Effector CD8-positive, alpha-beta T cell (primary cell): ENCODE measurements around the gene DZIP3.

Experiments
- DNase-seq: peaks from one replicate; lab custom pipeline; 2025; lab: John Stamatoyannopoulos, UW
- total RNA-seq, 4 experiments: gene quantifications; one replicate each; lab custom pipeline; 2026; lab: John Stamatoyannopoulos, UW

The DZIP3 gene, protein sequence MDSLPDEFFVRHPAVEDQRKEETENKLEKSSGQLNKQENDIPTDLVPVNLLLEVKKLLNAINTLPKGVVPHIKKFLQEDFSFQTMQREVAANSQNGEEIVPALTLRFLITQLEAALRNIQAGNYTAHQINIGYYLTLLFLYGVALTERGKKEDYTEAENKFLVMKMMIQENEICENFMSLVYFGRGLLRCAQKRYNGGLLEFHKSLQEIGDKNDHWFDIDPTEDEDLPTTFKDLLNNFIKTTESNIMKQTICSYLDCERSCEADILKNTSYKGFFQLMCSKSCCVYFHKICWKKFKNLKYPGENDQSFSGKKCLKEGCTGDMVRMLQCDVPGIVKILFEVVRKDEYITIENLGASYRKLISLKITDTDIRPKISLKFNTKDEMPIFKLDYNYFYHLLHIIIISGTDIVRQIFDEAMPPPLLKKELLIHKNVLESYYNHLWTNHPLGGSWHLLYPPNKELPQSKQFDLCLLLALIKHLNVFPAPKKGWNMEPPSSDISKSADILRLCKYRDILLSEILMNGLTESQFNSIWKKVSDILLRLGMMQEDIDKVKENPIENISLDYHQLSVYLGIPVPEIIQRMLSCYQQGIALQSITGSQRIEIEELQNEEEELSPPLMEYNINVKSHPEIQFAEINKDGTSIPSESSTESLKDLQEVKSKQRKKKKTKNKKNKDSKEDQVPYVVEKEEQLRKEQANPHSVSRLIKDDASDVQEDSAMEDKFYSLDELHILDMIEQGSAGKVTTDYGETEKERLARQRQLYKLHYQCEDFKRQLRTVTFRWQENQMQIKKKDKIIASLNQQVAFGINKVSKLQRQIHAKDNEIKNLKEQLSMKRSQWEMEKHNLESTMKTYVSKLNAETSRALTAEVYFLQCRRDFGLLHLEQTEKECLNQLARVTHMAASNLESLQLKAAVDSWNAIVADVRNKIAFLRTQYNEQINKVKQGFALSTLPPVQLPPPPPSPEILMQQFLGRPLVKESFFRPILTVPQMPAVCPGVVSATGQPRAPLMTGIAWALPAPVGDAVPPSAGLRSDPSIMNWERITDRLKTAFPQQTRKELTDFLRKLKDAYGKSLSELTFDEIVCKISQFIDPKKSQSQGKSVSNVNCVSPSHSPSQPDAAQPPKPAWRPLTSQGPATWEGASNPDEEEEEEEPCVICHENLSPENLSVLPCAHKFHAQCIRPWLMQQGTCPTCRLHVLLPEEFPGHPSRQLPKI
- total RNA-seq, result 21.3 to 42.6 (median 34.0) reads per million in 4 experiments

DNA sequence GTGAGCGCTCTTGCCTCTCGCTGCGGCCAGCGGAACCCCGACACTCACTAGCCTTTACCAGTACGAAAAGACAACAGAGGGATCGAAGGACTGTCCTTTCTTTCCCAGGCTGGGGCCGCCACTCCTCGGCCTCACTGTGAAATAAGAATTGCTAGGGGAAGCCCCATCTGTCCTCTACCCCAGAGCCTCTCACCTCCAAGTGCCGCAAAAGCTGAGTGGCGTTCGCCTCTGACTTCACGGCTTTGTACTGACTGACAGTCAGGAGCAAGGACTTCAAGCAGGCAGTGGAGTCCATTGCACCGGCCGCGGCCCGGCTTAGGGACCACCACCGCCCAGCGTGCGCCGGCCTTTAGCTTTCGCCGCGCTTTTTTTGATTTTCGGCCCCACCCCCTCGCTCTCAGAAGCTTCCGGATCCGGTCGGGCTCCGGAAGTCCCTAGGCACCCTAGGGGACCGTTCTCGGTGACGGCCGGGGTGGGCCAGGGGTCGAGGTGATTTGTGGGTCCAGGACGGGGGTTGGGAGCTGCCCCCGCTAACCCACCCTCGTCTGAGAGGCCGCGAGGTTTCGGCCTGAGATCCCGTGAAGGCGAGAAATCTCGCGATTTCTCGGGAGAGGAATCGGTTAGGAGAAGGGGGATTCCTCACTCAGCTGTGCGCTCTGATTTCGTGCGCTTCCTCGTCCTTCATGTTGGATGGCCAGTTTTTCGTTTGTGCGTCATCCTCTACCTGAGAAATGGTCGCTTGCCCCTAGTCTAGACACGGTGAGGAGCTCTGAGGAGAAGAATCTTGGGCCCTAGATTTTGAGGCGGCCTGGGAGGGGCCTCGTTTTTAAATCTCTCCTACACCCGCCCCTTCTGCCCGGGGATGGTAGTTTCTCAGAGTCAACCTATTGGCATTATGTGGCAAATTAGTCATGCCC, at the start of gene DZIP3, which contains the start of gene CIP2A:
DZIP3 (plus strand) TSS at position 642 of the 917 bp plus-strand sequence. CDS start 15,685 bp downstream, outside the sequence.
CIP2A (minus strand) TSS at position 358 of the 917 bp plus-strand sequence; CDS start at position 295, 63 bp downstream.
- peak; percentile 86 for DNase-seq

DNA sequence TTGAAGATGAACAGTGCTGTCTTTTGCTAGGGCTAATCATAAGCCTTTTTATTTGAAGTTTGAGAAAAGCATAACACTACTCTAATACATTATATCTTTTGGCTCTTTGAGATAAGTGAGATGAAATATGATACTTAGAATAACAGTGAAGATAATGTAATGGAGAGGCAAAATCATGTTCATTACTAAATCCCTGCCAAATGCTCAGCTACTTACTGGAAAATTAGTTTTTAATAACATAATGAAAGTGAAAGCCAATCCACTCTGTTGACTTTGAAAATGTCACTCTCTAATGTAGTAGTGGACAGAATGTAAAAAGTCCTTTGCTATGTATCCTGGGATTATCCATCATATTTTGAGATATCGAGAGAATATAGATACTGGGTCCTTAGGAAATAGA, 43.3 kb upstream of the DZIP3 start:
- DNase-seq, result no peak

DNA sequence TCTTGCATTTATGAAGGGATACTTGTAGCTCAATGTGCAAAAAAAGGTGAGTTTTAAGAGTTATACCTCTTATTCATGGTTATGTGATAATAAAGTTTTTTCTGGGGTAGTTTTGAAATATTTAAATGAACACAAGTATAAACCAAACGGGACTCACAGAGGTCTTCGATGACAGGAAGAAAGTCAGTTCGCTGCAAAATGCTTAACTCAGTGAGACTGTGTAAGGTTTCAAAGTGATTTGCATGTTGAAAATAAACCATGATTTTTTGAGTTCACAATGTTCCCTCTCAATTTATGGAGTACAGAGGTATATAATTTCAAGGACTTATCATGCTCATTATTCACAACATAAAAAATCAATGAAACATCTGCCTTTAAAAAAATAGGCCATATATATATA, 42.8 kb upstream of the DZIP3 start:
- no peak for DNase-seq

DNA sequence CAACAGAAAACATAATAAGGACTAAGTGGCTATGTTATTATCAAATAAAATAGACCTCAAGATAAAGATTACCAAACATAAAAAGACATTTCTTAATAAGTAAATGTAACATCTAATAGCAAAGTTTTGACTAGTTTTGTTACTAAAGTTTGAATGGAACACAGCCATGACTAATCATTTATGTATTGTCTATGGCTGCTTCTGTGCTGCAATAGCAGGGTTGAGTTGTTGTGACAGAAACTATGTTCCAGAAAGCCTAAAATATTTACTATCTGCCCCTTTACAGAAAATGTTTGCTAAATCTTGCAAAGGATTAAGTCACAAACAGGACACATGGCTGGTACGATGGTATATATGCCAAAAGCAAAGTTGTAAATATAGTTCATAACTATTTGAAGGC, 41.2 kb upstream of the DZIP3 start:
- DNase-seq, result no peak

DNA sequence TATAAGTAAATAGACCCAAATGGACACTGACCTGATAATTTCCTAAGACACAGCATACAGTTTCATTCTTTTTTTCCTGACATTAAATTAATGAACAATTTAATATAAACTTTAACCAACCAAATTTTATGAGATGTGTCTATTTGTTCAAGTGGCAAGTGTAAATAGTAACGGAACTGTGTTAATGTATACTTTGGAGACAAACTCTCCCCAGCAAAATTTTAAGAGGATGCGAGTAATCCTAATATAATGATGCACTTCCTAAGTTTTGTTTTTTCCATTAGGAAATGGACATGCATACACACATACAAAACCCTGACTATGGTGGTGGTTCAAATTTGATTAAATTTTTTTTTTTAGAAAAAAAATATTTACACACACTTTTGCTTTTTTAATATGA, 40.6 kb upstream of the DZIP3 start:
- no peak for DNase-seq

DNA sequence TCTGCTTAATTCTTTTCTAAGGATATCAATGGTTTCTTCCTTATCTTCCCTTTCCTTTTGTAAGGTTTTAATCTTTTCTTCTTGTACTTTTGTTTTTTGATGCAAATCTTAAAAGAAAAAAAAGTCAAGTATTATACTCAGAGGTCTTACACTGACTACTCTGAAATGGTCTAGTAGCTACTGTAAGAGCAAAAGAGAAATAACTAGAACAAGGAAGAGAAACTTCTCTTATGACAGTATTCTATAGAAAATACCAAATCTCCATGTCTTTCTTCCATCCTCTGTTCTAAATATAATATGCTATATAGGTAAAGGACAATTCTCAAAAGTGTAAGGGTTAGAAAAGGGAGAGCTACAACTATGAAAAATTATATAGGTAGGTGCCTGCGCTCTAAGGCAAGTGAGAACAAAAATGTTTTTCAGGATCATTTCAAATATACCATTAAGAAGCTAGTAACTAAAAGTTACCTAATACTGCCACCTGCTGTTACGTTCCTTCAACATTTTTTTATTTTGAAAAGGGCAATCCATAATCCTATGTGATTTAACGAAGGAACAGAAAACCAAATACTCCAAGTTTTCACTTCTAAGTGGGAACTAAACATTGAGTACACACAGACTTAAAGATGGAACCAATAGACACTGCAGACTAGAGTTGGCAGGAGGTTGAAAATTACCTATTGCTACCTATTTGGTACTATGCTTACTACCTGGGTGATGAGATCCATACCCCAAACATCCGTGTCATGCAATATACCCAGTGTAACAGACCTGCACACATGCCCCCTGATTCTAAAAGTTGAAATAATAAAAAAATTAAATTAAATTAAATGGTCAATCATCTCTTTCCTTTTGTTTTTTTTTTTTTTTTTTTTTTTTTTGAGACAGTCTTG, 37.0 kb upstream of the DZIP3 start:
- DNase-seq, result no peak

DNA sequence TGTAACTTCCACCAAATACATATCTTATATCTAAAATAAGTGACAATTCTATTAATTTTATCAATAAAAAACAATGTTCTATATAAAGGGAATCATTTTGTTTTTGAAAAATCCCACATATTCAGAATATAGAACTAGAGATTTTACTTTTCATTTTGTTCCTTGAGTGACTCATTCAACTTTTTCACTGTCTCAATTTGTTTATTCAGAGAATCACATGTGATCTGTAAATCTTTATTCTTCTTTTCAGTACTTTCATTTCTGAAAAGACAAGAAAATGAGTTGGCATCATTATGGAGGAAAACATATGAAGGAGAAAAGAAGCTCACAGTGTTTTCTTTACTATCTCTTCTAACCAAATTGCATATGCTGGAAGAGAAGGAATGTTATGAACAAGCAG, 35.3 kb upstream of the DZIP3 start:
- DNase-seq, result no peak

DNA sequence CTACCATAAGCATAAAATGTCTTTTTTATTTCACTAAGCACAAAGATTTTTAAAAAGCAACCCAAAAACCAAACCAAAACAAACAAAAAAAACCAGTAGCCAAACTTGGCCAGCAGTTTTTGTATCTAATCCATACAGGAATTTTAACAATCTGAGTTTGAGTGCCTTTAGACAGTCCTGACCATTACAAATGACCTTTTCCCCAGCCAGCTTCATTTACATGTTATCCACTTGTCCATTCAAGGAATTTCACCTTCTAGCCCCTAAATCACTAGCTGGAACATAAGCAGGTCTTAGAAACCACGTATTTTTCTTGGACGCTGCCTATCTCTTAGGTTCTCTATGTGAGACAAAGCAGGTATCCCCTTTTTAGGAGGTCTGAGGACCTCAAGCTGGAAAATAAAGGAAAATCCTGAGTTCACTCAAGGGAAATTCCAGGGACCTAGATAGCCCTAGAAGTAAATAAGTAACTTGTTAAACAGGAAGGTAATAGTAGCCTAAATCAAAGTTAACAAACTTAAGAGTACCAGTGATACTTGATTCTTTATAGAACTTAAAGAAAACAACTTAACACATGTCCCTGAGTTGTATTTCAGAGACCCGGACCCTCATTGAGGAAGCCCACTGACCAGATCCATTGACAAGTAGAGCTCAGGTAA, 34.5 kb upstream of the DZIP3 start:
- no peak for DNase-seq

DNA sequence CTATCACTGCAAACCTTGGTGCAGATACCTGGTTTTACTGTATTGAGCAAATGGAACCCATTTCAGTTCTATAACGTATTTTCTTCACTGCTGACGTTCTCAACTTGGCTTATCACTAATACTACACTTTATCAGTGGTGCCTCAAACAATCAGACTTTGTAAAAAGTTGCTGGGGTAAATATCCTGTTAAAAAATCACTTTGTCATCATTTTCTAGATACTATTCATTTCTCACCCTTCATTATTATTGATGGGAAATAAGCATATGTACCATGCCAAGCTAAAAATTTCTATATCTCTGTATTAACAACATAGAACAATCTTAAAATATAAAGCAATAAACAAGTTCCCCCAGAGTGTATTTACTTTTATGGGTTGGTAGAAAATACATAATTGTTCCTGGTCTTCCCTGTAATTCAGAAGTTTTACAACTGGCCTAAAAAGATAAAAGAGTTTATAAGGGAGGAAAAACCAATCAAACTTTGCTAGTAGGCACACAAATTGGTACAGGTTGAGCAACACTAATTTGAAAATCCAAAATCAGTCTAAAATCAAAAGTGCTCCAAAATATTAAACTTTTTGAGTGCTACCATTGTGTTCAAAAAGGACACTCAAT, 33.4 kb upstream of the DZIP3 start:
- DNase-seq, result no peak

DNA sequence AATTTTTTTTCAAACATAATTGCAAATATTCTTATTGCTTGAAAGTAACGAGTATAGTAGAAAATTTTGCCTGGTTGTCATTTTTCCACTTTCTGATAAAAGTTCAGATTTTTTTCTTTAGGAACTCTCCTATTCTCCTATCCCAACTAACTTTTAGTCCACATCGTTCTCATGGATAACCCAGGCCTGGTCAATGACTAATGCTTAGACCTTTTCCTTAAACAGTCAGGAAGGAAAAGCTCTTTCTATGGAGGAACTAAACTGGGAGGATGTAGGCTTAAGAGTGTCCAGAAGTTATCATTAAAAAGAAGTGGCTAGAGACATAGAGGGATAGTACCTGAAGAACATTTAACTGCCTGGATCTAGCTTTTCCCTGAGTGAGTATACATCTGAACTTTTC, 27.0 kb upstream of the DZIP3 start:
- DNase-seq, result no peak

DNA sequence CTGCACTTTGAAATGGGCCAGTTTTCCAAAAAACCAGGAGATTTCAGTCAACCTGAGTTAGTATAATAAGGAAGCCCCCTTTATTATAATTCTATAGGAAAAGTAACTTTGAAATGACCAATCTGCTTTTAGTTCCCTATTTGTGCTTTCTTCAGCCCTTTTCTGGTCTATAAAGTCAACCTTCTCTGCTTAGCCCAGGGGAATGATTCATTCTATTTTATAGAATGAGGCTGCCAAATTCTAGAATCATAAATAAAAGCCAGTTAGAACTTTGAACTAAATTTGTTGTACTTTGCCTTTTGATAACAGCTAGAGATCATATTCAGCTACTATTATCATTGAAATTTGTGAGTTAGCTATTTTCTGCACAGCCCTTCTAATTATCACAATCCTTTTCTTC, 25.0 kb upstream of the DZIP3 start:
- DNase-seq, result no peak

DNA sequence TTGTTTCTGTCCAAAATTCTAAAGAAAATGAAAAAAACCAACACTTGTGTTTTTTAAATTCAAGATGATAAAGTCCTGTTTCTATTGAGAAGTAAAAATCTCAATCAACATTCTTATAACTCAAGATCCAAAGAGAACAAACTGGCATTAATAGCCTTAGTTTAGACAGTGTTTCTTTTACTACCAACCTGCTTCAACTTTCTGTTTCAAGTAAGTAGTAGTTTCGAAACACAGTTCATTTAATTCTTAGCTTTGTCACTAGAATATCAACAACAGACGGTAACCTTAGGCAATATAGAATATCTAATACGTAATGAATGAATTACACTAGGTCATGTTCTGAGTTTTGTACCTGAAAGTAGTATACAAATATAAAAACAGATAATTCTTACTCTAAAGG, 24.0 kb upstream of the DZIP3 start:
- DNase-seq, result no peak

DNA sequence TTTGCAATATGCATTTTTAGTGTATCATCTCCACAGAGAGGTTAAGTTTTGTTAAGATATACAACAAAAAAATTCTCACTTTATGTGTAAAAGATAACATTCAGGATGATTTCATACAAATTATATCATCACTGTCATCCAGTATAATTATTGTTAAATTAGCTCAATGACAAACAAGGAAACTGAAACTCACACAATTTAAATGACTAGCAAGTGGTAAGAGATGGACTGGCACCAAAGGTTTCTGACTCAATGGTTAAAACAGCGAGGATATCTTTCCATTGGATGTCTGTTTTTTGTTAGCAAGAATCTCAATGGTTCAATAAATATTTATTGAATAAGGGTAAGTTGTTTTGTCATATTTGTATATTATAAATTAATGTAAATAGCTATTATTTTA, 22.9 kb upstream of the DZIP3 start:
- DNase-seq, result no peak

DNA sequence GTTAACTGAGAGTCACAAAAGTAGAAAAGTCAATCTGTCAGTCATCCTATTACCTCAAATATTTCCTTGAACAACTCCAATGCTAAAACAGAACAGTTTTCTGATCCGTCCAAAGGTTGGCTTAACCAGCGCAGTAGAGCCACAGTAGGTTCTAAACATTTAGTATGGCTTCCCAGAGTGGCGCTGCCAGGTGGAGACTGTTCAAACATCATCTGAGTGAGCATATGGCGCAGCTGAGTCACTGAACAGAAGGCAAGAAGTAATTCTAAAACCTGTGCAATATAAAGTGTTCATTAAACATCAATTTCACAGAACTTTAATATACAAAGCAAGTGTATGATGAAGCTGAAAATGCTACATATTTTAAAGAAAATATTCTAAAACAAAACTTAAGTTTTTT, 20.2 kb upstream of the DZIP3 start:
- no peak for DNase-seq

DNA sequence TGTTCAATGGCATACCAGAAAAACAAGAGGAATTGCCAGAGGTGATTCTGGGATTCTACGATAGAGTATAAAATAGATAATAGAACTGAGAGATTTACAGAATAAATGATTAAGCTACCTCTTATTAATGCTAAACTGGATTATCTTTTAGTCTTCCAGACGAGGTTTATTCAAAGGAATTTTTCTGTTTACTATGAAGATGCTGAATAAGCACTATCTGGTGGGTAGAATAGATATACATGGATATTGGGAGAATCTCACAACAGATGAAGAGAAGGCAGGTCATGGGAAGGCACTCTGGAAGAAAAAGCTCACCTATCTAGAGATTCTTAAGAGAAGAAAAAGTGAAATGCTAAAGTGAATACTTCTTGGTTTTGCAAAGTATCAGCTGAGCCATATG, 11.5 kb upstream of the DZIP3 start:
- no peak for DNase-seq

DNA sequence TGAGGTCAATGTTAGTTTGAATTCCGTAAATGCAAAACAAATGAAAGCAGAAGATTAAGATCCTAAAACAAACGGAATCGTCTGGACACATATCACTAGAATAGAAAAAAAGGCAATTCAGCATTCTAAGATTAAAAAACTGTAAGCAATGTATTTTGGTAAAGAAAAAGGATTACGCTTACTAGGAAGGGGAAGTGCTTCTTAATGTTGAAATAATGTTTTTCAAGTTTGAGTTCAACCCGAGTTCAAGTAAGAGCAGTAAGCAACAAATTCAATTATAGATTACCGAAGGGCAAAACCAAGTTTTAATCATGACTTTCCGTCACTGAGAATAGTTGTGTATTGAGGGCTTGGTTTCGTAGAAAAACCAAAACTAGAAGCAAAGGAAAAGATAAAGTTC, 921 bp upstream of the DZIP3 start:
- no peak for DNase-seq

DNA sequence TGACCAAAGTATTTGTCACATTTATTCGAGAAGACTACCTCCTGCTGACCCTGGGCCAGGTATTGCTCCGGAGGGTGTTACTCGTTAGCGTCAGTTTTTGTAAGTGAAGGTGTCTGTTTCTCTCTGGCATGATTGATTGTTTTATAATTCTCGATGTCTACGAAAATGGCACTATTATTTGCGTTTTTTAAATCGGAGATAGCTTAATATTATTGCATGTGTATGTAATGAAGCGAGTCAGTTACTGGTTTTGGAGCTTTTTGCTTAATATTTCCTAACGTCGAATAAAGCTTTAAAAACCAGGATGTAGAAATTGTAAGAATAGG, 439 bp downstream of the DZIP3 start:
- DNase-seq, result no peak

DNA sequence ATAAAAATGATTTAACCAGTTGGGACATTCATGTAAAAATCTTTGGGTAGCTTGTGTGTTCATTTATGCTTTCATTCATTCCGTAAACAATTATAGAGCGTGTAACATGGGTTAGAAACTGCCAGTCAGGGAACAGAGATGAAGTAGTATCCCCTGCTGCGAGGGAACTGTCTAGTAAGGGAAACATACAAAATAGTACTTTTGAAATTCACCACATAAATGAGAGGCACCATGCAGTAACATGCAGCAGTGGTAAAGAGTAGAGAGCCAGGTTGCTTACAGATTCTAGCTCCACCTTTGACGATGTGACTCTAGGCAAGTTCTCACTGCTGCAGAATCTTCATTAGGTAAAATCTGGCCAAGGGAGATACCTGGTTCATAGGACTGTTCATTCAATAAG, 938 bp downstream of the DZIP3 start:
- no peak for DNase-seq

DNA sequence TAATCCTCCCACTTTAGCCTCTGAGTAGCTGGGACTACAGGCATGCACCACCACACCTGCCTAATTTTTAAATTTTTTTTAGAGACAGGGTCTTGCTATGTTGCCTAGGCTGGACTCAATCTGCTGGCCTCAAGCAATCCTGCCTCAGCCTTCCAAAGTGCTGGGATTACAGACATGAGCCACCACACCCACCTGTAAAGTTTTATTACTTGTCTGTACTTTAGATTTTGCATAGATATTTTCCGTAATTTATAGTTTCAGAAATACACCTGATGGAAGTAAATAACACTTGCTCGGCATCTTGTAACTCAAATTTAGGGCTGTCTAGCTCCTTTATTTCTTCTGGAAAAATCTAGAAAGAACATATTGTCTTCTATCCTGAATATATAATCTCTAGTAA, 5.8 kb downstream of the DZIP3 start:
- no peak for DNase-seq
